CD4-positive, alpha-beta T cell treated with Interleukin-12 subunit alpha and Interleukin-12 subunit beta, for 1 hour (primary cell): ENCODE results near the gene BET1.

Experiments used
- DNase-seq: peaks from one replicate; pipeline ENCODE4 v3.0.0-alpha.2; 2020

The BET1 gene

GRCh38 chr7:94011714-94012353 is 7.7 kb upstream of the BET1 start:
- no peak for DNase-seq

DNA sequence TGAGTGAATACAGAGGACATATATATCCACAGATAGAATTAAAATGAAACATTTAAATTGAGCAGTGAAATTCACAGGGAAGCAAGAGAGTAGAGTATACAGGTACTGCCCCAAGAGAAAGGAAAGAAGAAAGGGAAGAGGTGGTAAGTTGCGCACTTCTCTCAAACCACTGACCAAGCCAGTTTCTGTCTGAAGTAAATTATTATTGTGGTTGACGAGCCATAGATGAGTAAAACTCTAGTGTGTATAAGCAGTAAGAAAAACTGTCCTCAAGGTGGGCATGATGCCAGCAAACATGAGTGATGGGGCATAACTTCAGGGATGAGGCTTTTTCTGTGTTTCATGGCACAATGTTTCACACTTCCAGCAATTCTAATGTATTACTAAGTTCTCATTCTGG is 4.4 kb upstream of the BET1 start:
- no peak for DNase-seq

DNA sequence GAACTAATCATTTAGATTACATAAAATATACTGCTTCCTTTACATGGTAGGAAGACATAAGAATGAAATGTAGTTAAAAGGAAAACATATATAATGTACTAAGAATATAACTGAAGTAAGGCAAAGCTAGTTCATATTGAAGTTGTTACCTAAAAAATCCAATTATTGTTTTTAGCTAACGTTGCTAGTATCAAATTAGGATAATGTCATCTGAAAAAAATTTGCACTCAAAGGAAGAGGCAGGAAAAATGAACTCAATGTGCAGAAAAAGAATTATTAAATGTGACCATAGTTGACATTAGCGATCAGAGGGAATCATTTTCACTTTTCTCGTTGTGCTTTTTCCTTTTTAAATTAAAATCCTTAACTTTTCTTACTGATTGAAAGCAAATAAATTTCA is 1.6 kb upstream of the BET1 start:
- DNase-seq, result no peak

DNA sequence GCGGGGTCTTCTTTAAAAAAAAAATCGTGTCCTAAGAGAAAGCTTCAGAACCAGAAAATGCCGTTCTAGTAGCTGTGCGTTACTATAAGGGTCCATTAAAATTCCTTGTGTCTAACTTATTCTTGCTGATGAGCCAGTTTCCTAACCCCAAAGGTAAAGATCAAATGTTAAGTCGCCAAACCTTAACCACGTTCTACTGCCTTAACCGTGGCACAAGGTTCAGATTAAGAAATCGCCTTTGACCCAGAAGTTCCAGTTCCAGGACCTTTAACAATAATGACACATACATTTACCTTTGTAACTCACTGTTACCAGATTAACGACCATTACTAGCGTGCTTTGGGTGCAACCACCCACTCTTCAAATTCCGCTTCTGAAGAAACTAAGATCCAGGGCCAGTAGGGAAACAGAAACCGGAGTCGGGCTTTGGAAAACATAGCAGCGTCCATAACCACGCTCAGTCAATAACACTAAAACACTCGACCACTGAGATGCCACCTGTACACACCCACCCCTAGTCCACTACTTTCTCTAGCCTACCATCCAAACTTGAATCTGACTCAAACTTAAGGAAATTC is 620 bp downstream of the BET1 start:
- no peak for DNase-seq

GRCh38 chr7:94001396-94001795 is 2.8 kb downstream of the BET1 start:
- no peak for DNase-seq

DNA sequence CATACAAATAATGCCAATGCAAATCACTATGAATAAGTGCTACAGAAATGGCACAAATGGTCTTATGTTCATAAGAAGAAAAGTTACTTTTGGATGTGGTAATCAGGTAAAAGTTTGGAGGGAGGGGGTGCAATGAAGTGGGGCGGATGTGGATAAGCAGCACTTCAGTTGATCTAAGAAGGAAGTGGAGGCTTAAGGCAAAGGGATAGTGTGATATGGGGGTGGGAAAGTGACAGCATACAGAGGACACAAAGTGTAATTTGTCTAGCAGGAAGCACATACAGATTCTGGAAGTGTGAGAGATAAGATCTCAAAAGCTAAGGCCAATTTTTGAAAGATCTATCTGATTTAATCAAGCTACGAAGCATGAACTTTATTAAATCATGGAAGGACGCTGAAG is 6.3 kb downstream of the BET1 start:
- no peak for DNase-seq

- DNase-seq, result no peak
These were observed 11.6 kb downstream of the BET1 start for GRCh38 chr7:93992421-93993110.

- DNase-seq, result no peak
These were observed 16.9 kb downstream of the BET1 start for GRCh38 chr7:93987297-93987696.

DNA sequence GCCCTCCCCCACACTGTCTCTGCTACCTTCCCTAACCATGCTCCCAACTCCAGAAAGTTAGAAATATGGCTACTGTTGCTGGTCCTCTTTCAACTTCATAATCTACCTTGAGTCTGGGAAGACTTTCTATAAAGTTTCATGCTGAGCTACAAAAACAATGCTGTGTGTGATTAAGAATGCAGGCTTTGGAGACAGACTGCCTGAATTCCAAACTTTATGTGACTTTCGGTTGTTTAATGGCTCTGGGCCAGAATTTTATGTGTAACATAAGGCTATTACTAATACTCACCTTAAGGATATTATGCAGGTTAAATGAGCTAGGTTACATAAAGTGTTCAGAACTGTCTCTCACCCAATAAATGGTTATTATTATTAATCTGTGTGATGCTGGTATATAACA is 19.1 kb downstream of the BET1 start:
- DNase-seq, result no peak

GRCh38 chr7:93984024-93984423 is 20.1 kb downstream of the BET1 start:
- DNase-seq, result no peak

GRCh38 chr7:93981480-93981874 is 22.7 kb downstream of the BET1 start:
- DNase-seq, result no peak

DNA sequence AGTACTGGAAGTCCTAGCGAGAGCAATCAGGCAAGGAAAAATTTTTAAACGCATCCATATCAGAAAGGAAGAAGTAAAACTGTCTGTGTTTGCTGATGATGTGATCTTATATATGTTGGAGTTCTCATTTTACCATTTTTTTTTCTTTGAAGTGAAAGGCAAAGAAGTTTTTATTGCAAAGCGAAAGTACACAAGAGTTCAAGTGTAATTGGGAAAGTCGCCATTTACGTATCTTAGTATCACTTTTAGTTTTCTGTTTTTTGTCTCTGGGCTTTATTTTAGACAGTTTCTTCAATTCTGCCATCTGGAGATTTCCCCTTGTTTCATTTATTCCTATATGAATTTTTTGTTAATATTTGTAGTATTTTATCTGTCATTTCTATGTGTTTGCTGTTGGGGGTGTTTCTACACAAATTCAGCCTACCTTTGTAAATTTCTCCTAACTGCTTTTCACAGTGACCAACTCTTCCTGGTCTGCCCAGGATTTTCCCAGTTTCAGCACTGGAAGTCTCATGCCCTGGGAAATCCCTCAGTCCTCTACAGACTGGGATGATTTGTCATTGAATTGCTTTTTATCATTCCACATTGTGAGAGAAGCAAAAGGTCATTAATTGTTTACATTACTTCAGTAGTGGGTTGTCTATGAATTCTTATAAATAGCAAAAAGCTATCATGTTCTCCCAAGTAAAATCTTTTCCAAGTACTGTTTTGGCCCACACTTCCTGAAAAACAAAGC is 23.2 kb downstream of the BET1 start:
- no peak for DNase-seq

- no peak for DNase-seq
These were observed 26.8 kb downstream of the BET1 start for GRCh38 chr7:93977211-93977950.

GRCh38 chr7:93973134-93973533 is 31.0 kb downstream of the BET1 start:
- DNase-seq, result no peak

GRCh38 chr7:93972029-93972725 is 32.0 kb downstream of the BET1 start:
- DNase-seq, result no peak

DNA sequence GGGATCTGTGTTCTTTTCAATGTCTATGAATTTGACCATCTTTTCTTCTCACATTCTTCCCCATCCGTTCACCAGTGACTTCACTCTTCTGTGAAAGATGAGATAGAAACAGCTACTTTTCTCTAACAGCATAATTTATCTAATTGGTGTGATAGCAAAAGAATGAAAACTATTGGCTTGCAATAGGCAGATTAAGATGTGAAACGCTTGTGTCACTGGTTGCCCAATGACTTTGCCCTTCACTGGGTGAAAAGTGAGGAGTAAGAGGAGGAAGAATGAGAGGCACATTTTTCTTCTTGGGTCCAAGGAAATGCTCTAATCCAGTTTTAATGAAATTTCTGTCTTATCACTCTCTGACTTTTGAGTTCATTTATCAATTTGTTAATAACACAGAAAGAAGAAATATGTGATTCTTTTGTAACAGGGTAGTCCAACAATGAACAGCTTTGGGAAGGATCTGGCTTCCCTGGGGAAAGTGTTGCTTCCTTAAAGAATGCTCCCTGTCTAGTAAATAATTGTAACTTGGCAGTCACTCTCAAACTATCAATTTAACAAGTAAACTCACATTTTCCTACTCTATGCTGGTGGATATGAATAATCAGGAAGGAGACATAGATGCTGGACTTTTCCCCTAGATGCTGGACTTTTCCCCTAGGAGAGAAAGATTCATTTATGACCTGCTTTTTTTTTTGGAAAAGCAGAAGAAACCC is 35.1 kb downstream of the BET1 start:
- no peak for DNase-seq

GRCh38 chr7:93964813-93965212 is 39.3 kb downstream of the BET1 start:
- no peak for DNase-seq

DNA sequence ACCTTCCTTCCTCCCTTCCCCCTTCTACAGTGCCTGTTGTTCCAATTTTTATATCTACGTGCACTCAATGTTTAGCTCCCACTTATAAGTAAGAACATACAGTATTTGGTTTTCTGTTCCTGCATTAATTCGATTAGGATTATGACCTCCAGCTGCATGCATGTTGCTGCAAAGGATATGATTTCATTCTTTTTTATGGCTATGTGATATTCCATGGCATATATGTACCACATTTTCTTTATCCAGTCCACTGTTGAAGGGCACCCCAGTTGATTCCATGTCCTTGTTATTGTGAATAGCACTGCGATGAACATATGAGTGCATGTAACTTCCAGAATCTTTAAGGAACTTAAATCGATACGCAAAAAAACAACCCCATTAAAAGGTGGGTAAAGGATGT is 39.9 kb downstream of the BET1 start:
- no peak for DNase-seq

DNA sequence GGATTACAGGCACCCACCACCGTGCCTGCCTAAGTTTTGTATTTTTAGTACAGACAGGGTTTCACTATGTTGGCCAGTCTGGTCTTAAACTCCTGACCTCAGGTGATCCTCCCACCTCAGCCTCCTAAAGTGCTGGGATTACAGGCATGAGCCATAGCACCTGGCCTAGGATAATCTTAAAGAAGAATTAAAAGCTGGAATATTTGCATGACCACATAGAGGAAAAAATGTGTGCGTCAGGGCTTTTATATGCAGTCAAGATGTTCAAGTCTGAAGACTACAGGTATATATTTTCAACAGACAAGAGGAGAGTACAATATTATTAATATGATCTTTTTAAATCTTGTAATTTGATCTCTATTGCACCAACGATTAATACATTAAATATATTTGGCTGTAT is 43.2 kb downstream of the BET1 start:
- no peak for DNase-seq

GRCh38 chr7:93958651-93959050 is 45.5 kb downstream of the BET1 start:
- DNase-seq, result no peak

- no peak for DNase-seq
These were observed 45.9 kb downstream of the BET1 start for GRCh38 chr7:93958216-93958615.

DNA sequence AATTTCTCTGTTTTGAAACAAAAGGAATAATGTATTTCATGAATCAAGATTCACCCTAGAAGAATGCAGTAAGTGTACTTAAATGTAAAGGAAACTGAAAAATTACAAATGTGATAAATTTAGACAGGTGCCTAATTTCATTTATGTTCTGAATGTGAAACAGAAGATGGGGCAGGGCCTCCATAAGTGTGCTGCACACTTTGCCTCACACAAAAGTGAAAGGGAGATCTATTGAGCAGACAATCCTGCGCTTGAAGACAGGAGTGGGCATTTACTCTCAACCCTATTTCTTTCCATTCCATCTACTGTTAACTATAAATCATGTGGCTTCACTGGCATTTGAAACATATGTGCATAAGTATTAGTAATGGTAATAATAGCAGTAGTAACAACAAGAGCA is 46.4 kb downstream of the BET1 start:
- no peak for DNase-seq
